Adrenal gland (tissue), 12 donors: ENCODE data around the gene NACA2. TPM values are rescaled to one million over a fixed set of nuclear protein-coding genes. Genes with fewer than 3 reads are reported as not detected.

Experiments
- DNase-seq, 7 donors: peaks; one replicate each; pipeline ENCODE4 v3.0.0-alpha.2; 2019 to 2020
- H3K27ac ChIP-seq, 5 donors: fragments of 200-600 bp; sonication (generic) in 4 of 5; 1 replicate in 3 of 5; 2 replicates in 2 of 5; pipeline versions ENCODE4 v1.5.1 to v1.8.0; 2016 to 2020; ENCODE audit warnings: mild to moderate bottlenecking in 1 of 5
- H3K27me3 ChIP-seq: fragments of 200-600 bp; 2 replicates; pipeline ENCODE4 v1.8.0; 2021
- H3K36me3 ChIP-seq, 2 donors: fragments of 200-600 bp; replicated peaks in 1 of 2; 1 replicate in 1 of 2; 2 replicates in 1 of 2; pipeline versions ENCODE4 v1.5.1 to v1.8.0; 2018 to 2022
- H3K4me1 ChIP-seq, 2 donors: fragments of 200-600 bp; replicated peaks in 1 of 2; 1 replicate in 1 of 2; 2 replicates in 1 of 2; pipeline versions ENCODE4 v1.5.1 to v1.8.0; 2018 to 2021
- H3K4me3 ChIP-seq, 4 donors: fragments of 200-600 bp; sonication (generic) in 3 of 4; one replicate each; pipeline ENCODE4 v1.5.1; 2016 to 2018
- H3K9me3 ChIP-seq, 3 donors: fragments of 200-600 bp; sonication (generic) in 1 of 3; replicated peaks in 1 of 3; 1 replicate in 2 of 3; 2 replicates in 1 of 3; pipeline versions ENCODE4 v1.5.1 to v1.8.0; 2016 to 2021
- CTCF ChIP-seq, 6 experiments: fragments of 450-650 bp in 4 of 6; fragments of 200-600 bp in 2 of 6; sonication (generic) in 1 of 6; IDR thresholded peaks; 1 replicate in 5 of 6; 2 replicates in 1 of 6; pipeline versions ENCODE4 v1.5.1 to v1.8.0; 2016 to 2021; ENCODE audit warnings: antibody characterized with exemption in 6 of 6, mild to moderate bottlenecking in 2 of 6, moderate library complexity in 1 of 6
- POLR2A ChIP-seq, 2 donors: fragments of 450-650 bp; IDR thresholded peaks; one replicate each; pipeline ENCODE4 v1.6.1; 2017; ENCODE audit warnings: antibody characterized with exemption in 2 of 2, mild to moderate bottlenecking in 2 of 2, moderate library complexity in 1 of 2
- WGBS, 4 donors: extraction: QIAGEN DNeasy Blood & Tissue Kit in 2 of 4; methylation state at CpG; one replicate each; pipeline versions ENCODE4 v1.1.5 to v1.1.7; 2013 to 2017; 5-methylcytosine and 5-hydroxymethylcytosine counted together
- intact Hi-C, 2 donors: fragments of 100-400 bp; cut with DNase I; formaldehyde crosslinking; loops; one replicate each; pipeline versions ENCODE4 v1.14.1 to v1.15.0; 2022 to 2023
- polyA plus RNA-seq, 3 donors: library from polyadenylated mRNA; stranded (reverse); fragments of 200-250 nt in 2 of 3; fragments of 350-450 nt in 1 of 3; fragmentation: Illumina TruSeq in 1 of 3; extraction: RNeasy Lipid Tissue Mini Kit (QIAGEN cat#74804) in 1 of 3; gene quantifications; one replicate each; pipeline ENCODE4 v1.2.3, GENCODE V29; 2013 to 2014
- total RNA-seq, 9 donors: library from RNA; depleted of rRNA in 4 of 9; stranded (reverse); fragments of >200 nt in 4 of 9; fragments of 120-200 nt in 1 of 9; fragmentation: NEBNext Ultra II Directional in 1 of 9; extraction: Animal tissue kit (Norgen Biotek cat#: 25700) in 1 of 9; gene quantifications; one replicate each; pipeline versions ENCODE4 v1.1.0 to v1.2.4, GENCODE V29; 2013 to 2023
- donor health status: healthy with polysubstance abuse.
- donor health status: Bipolar disorder and iron deficiency.
- donor health status: DM: yes; HTN: yes; CAD: no.
- donor health status: DM: no; HTN: no; CAD: no.
- donor health status: DM: no; HTN: no; CAD: no.
- donor health status: DM: yes; HTN: yes; CAD: no.

NACA2 gene
- total and polyA plus RNA-seq, 12 donors, result 0.27 to 0.28 TPM; not detected in 10

GRCh38 chr17:61593426-61593825 is 2.4 kb upstream of the NACA2 start:
- no peaks in the 10 kb centered on the region for H3K36me3 ChIP-seq
- peaks cover 33% of the 10 kb centered on the region for H3K27me3 ChIP-seq
- 52 to 61% (median 55%) methylated on average over 7 of the region's 7 CpGs for WGBS, 4 donors

GRCh38 chr17:61591930-61592329 is 911 bp upstream of the NACA2 start:
- Histone ChIP-seq H3K4me1 (no peaks in the 10 kb centered on the region), H3K27ac (no peak overlapping the region), H3K4me3 (no peak overlapping the region), H3K36me3 (no peaks in the 10 kb centered on the region), H3K9me3 (no peaks in the 10 kb centered on the region), H3K27me3 (peaks cover 33% of the 10 kb centered on the region)
- intact Hi-C loops, result no loop called here
- WGBS, 4 donors, result 83 to 89% (median 85%) methylated on average over 8 of the region's 8 CpGs
- no peak for TF ChIP-seq CTCF (IDR thresholded peaks at IDR 0.05)
- TF ChIP-seq POLR2A (IDR thresholded peaks at IDR 0.05), result no peak
- no peak for DNase-seq

More at GRCh38 chr17:61593426-61593825, 2.4 kb upstream of the NACA2 start:
- no peak overlapping the region for H3K27ac ChIP-seq
- no peaks in the 10 kb centered on the region for H3K9me3 ChIP-seq
- TF ChIP-seq POLR2A (IDR thresholded peaks at IDR 0.05) (no peak), CTCF (IDR thresholded peaks at IDR 0.05) (no peak)
- no peak for DNase-seq
- intact Hi-C loops, result no loop called here
- H3K4me1 ChIP-seq, result no peaks in the 10 kb centered on the region
- H3K4me3 ChIP-seq, result no peak overlapping the region

- Histone ChIP-seq H3K36me3 (no peaks in the 10 kb centered on the region), H3K27me3 (peaks cover 25% of the 10 kb centered on the region), H3K4me3 (no peak overlapping the region), H3K4me1 (no peaks in the 10 kb centered on the region), H3K9me3 (no peaks in the 10 kb centered on the region), H3K27ac (no peak overlapping the region)
- intact Hi-C loops, result no loop called here
- TF ChIP-seq CTCF (IDR thresholded peaks at IDR 0.05) (no peak), POLR2A (IDR thresholded peaks at IDR 0.05) (no peak)
- 87 to 94% (median 91%) methylated on average over 5 of the region's 5 CpGs for WGBS, 4 donors
- DNase-seq, result no peak
These were observed 1.0 kb downstream of the NACA2 start for GRCh38 chr17:61589990-61590389.

- no peak overlapping the region for H3K4me3 ChIP-seq
- intact Hi-C loops, result no loop called here
- TF ChIP-seq CTCF (IDR thresholded peaks at IDR 0.05) (no peak), POLR2A (IDR thresholded peaks at IDR 0.05) (no peak)
These were observed 3.0 kb downstream of the NACA2 start for GRCh38 chr17:61587807-61588660.

More at GRCh38 chr17:61587807-61588660, 3.0 kb downstream of the NACA2 start:
- no peaks in the 10 kb centered on the region for H3K4me1 ChIP-seq
- no peak overlapping the region for H3K27ac ChIP-seq
- H3K9me3 ChIP-seq, result no peaks in the 10 kb centered on the region
- peaks cover 23% of the 10 kb centered on the region for H3K27me3 ChIP-seq
- no peaks in the 10 kb centered on the region for H3K36me3 ChIP-seq
- 70 to 81% (median 77%) methylated on average over 4 of the region's 4 CpGs for WGBS, 4 donors
- no peak for DNase-seq
